ENCODE measurements around the gene B4GALNT1. TPM values are rescaled to one million over a fixed set of nuclear protein-coding genes. Genes with fewer than 3 reads are reported as not detected.
"Not testable (repeated sequence)": the region's sequence is repeated elsewhere in the genome, so short reads cannot be mapped to it uniquely, and the experiment has no call there.

The B4GALNT1 gene
- total RNA-seq, 1 donor from 2014 or later, result 0.07 TPM

- no peak for DNase-seq (ENCODE audit: low read depth, low spot score)
Observed at GRCh38 chr12:57620936-57621496, 12.0 kb downstream of the B4GALNT1 start.

- DNase-seq (ENCODE audit: low read depth, low spot score), result no peak
Observed at GRCh38 chr12:57620245-57620935, 12.6 kb downstream of the B4GALNT1 start.

GRCh38 chr12:57619434-57620244 lies 13.4 kb downstream of the B4GALNT1 start:
- DNase-seq (ENCODE audit: low read depth, low spot score), result no peak

- no peak for DNase-seq (ENCODE audit: low read depth, low spot score)
Observed at GRCh38 chr12:57618966-57619433, 14.0 kb downstream of the B4GALNT1 start.

- DNase-seq (ENCODE audit: low read depth, low spot score), result not testable (repeated sequence)
Observed at GRCh38 chr12:57618431-57618830, 14.6 kb downstream of the B4GALNT1 start.

- DNase-seq (ENCODE audit: low read depth, low spot score), result no peak
Observed at GRCh38 chr12:57617942-57618341, 15.1 kb downstream of the B4GALNT1 start.

- DNase-seq (ENCODE audit: low read depth, low spot score), result no peak
Observed at GRCh38 chr12:57616383-57617101, 16.5 kb downstream of the B4GALNT1 start.

- no peak for DNase-seq (ENCODE audit: low read depth, low spot score)
Observed at GRCh38 chr12:57615637-57616036, 17.4 kb downstream of the B4GALNT1 start.

- DNase-seq (ENCODE audit: low read depth, low spot score), result no peak
Observed at GRCh38 chr12:57614948-57615500, 18.0 kb downstream of the B4GALNT1 start.

GRCh38 chr12:57614178-57614947 lies 18.6 kb downstream of the B4GALNT1 start:
- no peak for DNase-seq (ENCODE audit: low read depth, low spot score)

- no peak for DNase-seq (ENCODE audit: low read depth, low spot score)
Observed at GRCh38 chr12:57613427-57614109, 19.4 kb downstream of the B4GALNT1 start.

- no peak for DNase-seq (ENCODE audit: low read depth, low spot score)
Observed at GRCh38 chr12:57612711-57613426, 20.1 kb downstream of the B4GALNT1 start.

GRCh38 chr12:57611827-57612710 lies 20.9 kb downstream of the B4GALNT1 start:
- no peak for DNase-seq (ENCODE audit: low read depth, low spot score)

- DNase-seq (ENCODE audit: low read depth, low spot score), result no peak
Observed at GRCh38 chr12:57611108-57611826, 21.7 kb downstream of the B4GALNT1 start, which contains the start of gene ARHGEF25. Gene ARHGEF25, plus strand, starts transcription at chr12:57611435. Its CDS starts 460 bp downstream, at chr12:57611895.

GRCh38 chr12:57610554-57611107 lies 22.4 kb downstream of the B4GALNT1 start:
- no peak for DNase-seq (ENCODE audit: low read depth, low spot score)

GRCh38 chr12:57609781-57610553 lies 23.0 kb downstream of the B4GALNT1 start:
- DNase-seq (ENCODE audit: low read depth, low spot score), result no peak
